ENCODE data around the gene PITPNM3. TPM values are rescaled to one million over a fixed set of nuclear protein-coding genes. Genes with fewer than 3 reads are reported as not detected.
A peak's percentile ranks its signal among the peaks of the same experiment; 100 is the strongest.

PITPNM3 gene
- total RNA-seq, 4 donors from 2014 or later: 2.1 to 5.4 (median 4.0) TPM

GRCh38 chr17:6496640-6497441 is 59.5 kb downstream of the PITPNM3 start:
- Histone ChIP-seq H3K4me1 (no peaks in the 10 kb centered on the region), H3K27ac (no peak overlapping the region), H3K4me3 (no peak overlapping the region), H3K36me3 (no peaks in the 10 kb centered on the region), H3K9me3 (no peaks in the 10 kb centered on the region), H3K27me3 (no peaks in the 10 kb centered on the region)
- TF ChIP-seq CTCF (IDR thresholded peaks at IDR 0.05) (no peak), POLR2A (IDR thresholded peaks at IDR 0.05) (no peak)
- DNase-seq: peak in 2 of 3 donors; percentile 25 to 41

DNA sequence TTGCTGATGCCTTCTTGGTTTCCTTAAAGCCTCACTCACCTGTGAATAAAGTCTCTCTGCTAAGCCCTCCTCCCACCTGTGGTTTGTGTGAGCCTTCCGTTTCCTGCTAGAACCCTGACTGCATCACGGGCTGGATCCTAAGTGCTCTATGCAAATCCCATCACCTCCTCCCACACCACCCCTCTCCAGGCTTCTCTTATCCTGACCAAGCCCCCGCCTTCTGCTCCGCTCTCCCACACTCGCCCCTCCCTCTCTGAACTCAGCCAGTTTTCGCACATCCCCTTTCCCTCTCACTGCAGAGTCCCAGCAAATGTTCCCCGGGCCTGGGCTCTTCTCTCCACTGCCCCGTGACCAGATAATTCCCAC is 60.3 kb downstream of the PITPNM3 start:
- TF ChIP-seq CTCF (IDR thresholded peaks at IDR 0.05): no peak
- no peak for TF ChIP-seq POLR2A (IDR thresholded peaks at IDR 0.05)
- peak in 2 of 3 donors; percentile 23 to 33 for DNase-seq
- no peak overlapping the region for H3K27ac ChIP-seq

DNA sequence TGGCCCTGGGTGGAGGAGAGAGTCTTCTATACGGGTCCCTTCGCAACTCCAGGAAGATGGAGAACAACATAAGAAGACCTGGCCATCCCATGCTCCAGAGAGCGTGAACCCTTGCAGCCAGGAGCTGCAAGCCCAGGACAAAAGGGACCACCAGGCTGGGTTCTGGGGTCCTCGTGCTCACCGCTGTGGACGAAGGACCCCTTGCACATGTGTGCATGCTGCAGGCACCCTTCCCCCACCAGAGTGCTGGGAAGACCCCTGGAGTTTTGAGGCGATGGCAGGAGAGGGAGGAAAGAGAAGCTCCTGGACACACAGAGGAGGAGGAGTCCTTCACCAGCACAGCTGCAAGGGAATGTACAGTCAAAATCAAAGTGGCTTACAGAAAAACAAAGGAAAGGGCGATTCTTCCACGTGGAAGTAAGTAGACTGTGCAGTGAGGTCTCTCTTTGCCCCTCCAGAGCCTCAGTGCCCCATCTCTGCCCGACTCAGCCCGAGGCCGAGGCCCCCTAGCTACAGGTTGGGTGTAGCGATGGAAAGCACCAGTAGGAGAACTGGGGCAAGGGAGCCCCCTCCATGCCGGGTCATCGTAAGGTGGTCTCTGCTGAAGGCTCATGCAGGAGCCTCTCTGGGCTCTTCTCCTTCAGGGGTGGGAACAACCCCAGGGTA is 60.8 kb downstream of the PITPNM3 start:
- H3K4me1 ChIP-seq: no peaks in the 10 kb centered on the region
- no peak for TF ChIP-seq POLR2A (IDR thresholded peaks at IDR 0.05)
- TF ChIP-seq CTCF (IDR thresholded peaks at IDR 0.05): no peak
- peak in 2 of 3 donors; percentile 15 to 30 for DNase-seq

More for the DNA sequence above, 60.3 kb downstream of the PITPNM3 start:
- no peak overlapping the region for H3K4me3 ChIP-seq
- H3K36me3 ChIP-seq: no peaks in the 10 kb centered on the region
- no peaks in the 10 kb centered on the region for H3K4me1 ChIP-seq
- no peaks in the 10 kb centered on the region for H3K9me3 ChIP-seq
- no peaks in the 10 kb centered on the region for H3K27me3 ChIP-seq

DNA sequence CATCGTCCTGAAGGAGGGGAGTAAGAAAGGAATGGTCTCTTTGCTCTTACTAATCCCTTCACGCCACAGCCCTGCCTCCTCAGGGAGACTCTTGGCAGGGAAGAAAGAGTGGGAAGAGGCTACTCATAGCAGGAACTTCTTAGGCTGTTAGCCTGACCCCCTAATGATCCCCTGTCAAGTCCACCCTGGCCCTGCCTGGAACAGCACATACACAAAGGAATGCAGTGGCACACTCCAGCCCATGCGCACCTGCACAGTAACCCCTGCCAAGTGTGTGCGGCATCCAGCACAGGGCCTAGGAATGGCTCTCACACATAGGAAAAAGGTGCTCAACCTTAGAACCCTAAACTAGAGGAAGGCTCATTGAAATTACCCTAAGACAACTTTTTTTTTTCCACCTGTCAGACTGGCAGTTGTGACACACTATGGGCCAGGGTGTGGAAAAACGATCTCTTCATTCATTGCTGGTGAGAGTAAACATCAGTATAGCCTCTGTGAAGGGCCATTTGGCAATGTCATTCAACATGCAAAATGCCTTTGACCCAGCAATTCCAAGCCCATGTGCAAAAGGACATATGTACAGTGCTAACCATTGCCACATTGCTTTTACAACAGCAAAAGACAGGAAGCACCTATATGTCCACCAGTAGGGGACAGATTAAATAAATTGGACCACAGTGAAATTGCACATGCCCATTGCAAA is 62.0 kb downstream of the PITPNM3 start:
- H3K4me1 ChIP-seq: no peaks in the 10 kb centered on the region
- H3K27ac ChIP-seq: no peak overlapping the region
- DNase-seq: peak in 2 of 3 donors; percentile 7 to 10
- H3K27me3 ChIP-seq: no peaks in the 10 kb centered on the region
- no peaks in the 10 kb centered on the region for H3K9me3 ChIP-seq
- H3K4me3 ChIP-seq: no peak overlapping the region
- no peaks in the 10 kb centered on the region for H3K36me3 ChIP-seq
- TF ChIP-seq CTCF (IDR thresholded peaks at IDR 0.05): no peak
- TF ChIP-seq POLR2A (IDR thresholded peaks at IDR 0.05): no peak

More for the DNA sequence above, 60.8 kb downstream of the PITPNM3 start:
- Histone ChIP-seq H3K36me3 (no peaks in the 10 kb centered on the region), H3K4me3 (no peak overlapping the region), H3K27ac (no peak overlapping the region), H3K27me3 (no peaks in the 10 kb centered on the region), H3K9me3 (no peaks in the 10 kb centered on the region)

- no peaks in the 10 kb centered on the region for H3K4me1 ChIP-seq
- no peaks in the 10 kb centered on the region for H3K9me3 ChIP-seq
- peak in 1 of 3 donors; percentile 12 for DNase-seq
- TF ChIP-seq CTCF (IDR thresholded peaks at IDR 0.05) (no peak), POLR2A (IDR thresholded peaks at IDR 0.05) (no peak)
- no peaks in the 10 kb centered on the region for H3K36me3 ChIP-seq
- H3K4me3 ChIP-seq: no peak overlapping the region
- H3K27me3 ChIP-seq: no peaks in the 10 kb centered on the region
- no peak overlapping the region for H3K27ac ChIP-seq
Measured at GRCh38 chr17:6492892-6493674, 63.3 kb downstream of the PITPNM3 start.
